Liver (tissue), 9 donors: ENCODE measurements around the gene GPHA2. TPM values are rescaled to one million over a fixed set of nuclear protein-coding genes. Genes with fewer than 3 reads are reported as not detected.

Experiments used
- DNase-seq: peaks from one replicate; pipeline ENCODE4 v3.0.0-alpha.2; 2017; ENCODE audit warnings: low spot score
- H3K27ac ChIP-seq, 2 donors: one replicate each; pipeline ENCODE4 v1.7.0; 2013; ENCODE audit warnings: inconsistent platforms in 2 of 2, low read length in 2 of 2, control low read depth in 1 of 2, low read depth in 1 of 2, mild to moderate bottlenecking in 1 of 2
- H3K27me3 ChIP-seq, 4 donors: one replicate each; pipeline versions ENCODE4 v1.6.1 to v1.7.0; 2013; ENCODE audit warnings: low read length in 3 of 4, inconsistent platforms in 1 of 4, mild to moderate bottlenecking in 1 of 4, moderate library complexity in 1 of 4; ENCODE audit not compliant: control insufficient read depth in 4 of 4, insufficient read depth in 4 of 4
- H3K36me3 ChIP-seq, 4 donors: one replicate each; pipeline versions ENCODE4 v1.6.1 to v1.7.0; 2013; ENCODE audit warnings: low read length in 3 of 4, mild to moderate bottlenecking in 3 of 4, low read depth in 1 of 4, moderate library complexity in 1 of 4; ENCODE audit not compliant: control insufficient read depth in 4 of 4, insufficient read depth in 3 of 4
- H3K4me1 ChIP-seq, 4 donors: one replicate each; pipeline versions ENCODE4 v1.6.1 to v1.7.0; 2013; ENCODE audit warnings: low read length in 3 of 4, mild to moderate bottlenecking in 3 of 4, moderate library complexity in 1 of 4; ENCODE audit not compliant: control insufficient read depth in 4 of 4, insufficient read depth in 4 of 4
- H3K4me3 ChIP-seq, 3 donors: one replicate each; pipeline versions ENCODE4 v1.6.1 to v1.7.0; 2013; ENCODE audit warnings: low read length in 3 of 3, control low read depth in 1 of 3, low read depth in 1 of 3, mild to moderate bottlenecking in 1 of 3
- H3K9ac ChIP-seq, 2 donors: one replicate each; pipeline ENCODE4 v1.7.0; 2013; ENCODE audit warnings: low read length in 2 of 2, mild to moderate bottlenecking in 2 of 2, moderate library complexity in 2 of 2, control low read depth in 1 of 2, low read depth in 1 of 2
- H3K9me3 ChIP-seq, 4 donors: one replicate each; pipeline versions ENCODE4 v1.6.1 to v1.7.0; 2013; ENCODE audit warnings: low read length in 3 of 4; ENCODE audit not compliant: control insufficient read depth in 4 of 4
- ATF3 ChIP-seq: IDR thresholded peaks from 2 replicates; pipeline ENCODE4 v1.6.1; 2016; ENCODE audit warnings: antibody characterized with exemption
- CTCF ChIP-seq: fragments of 150-350 bp; IDR thresholded peaks from 2 replicates; pipeline ENCODE4 v1.5.1; 2017; ENCODE audit warnings: improper control_type of control experiment, low read depth, low read length; ENCODE audit not compliant: missing input control
- EGR1 ChIP-seq, 2 donors: IDR thresholded peaks; 2 replicates each; pipeline ENCODE4 v1.6.1; 2016 to 2018; ENCODE audit warnings: antibody characterized with exemption in 2 of 2, low read depth in 2 of 2
- FOXA1 ChIP-seq: IDR thresholded peaks from 2 replicates; pipeline ENCODE4 v1.6.1; 2016; ENCODE audit warnings: antibody characterized with exemption
- FOXA2 ChIP-seq: IDR thresholded peaks from 2 replicates; pipeline ENCODE4 v1.6.1; 2016; ENCODE audit warnings: antibody characterized with exemption
- GABPA ChIP-seq, 2 donors: IDR thresholded peaks in 1 of 2; conservative IDR thresholded peaks in 1 of 2; 2 replicates each; pipeline ENCODE4 v1.6.1; 2016; ENCODE audit warnings: antibody characterized with exemption in 2 of 2, mild to moderate bottlenecking in 1 of 2, moderate library complexity in 1 of 2
- HNF4G ChIP-seq: IDR thresholded peaks from 2 replicates; pipeline ENCODE4 v1.6.1; 2016; ENCODE audit warnings: antibody characterized with exemption
- JUND ChIP-seq, 2 donors: IDR thresholded peaks; 2 replicates each; pipeline ENCODE4 v1.6.1; 2016; ENCODE audit warnings: antibody characterized with exemption in 2 of 2
- MAX ChIP-seq: IDR thresholded peaks from 2 replicates; pipeline ENCODE4 v1.6.1; 2016; ENCODE audit warnings: antibody characterized with exemption
- NR2F2 ChIP-seq: IDR thresholded peaks from 2 replicates; pipeline ENCODE4 v1.6.1; 2016; ENCODE audit warnings: antibody characterized with exemption
- RAD21 ChIP-seq, 2 donors: IDR thresholded peaks; 2 replicates each; pipeline ENCODE4 v1.6.1; 2016; ENCODE audit warnings: antibody characterized with exemption in 2 of 2, mild to moderate bottlenecking in 2 of 2
- REST ChIP-seq: IDR thresholded peaks from 2 replicates; pipeline ENCODE4 v1.6.1; 2016; ENCODE audit warnings: antibody characterized with exemption, mild to moderate bottlenecking
- RXRA ChIP-seq, 2 donors: IDR thresholded peaks; 2 replicates each; pipeline ENCODE4 v1.6.1; 2017 to 2018; ENCODE audit warnings: antibody characterized with exemption in 2 of 2, mild to moderate bottlenecking in 1 of 2
- SP1 ChIP-seq: IDR thresholded peaks from 2 replicates; pipeline ENCODE4 v1.6.1; 2018; ENCODE audit warnings: antibody characterized with exemption, mild to moderate bottlenecking
- TAF1 ChIP-seq: conservative IDR thresholded peaks from 2 replicates; pipeline ENCODE4 v1.6.1; 2016; ENCODE audit warnings: antibody characterized with exemption, mild to moderate bottlenecking
- YY1 ChIP-seq: IDR thresholded peaks from 2 replicates; pipeline ENCODE4 v1.6.1; 2016; ENCODE audit warnings: antibody characterized with exemption, mild to moderate bottlenecking
- ZBTB33 ChIP-seq: IDR thresholded peaks from 2 replicates; pipeline ENCODE4 v1.6.1; 2016; ENCODE audit warnings: antibody characterized with exemption
- WGBS: extraction: QIAGEN DNeasy Blood & Tissue Kit; methylation state at CpG from one replicate; pipeline ENCODE4 v1.1.7; 2013; 5-methylcytosine and 5-hydroxymethylcytosine counted together
- polyA plus RNA-seq, 2 donors: library from polyadenylated mRNA; stranded (reverse) in 1 of 2; unstranded in 1 of 2; fragments of 200-250 nt in 1 of 2; fragments of >200 nt in 1 of 2; fragmentation: Nextera tagmentation in 1 of 2; extraction: Ambion mirVana in 1 of 2; gene quantifications; one replicate each; pipeline versions ENCODE4 v1.2.1 to v1.2.3, GENCODE V29; 2013 to 2015
- total RNA-seq, 2 donors: library from RNA; depleted of rRNA; stranded (reverse); fragments of >200 nt; gene quantifications; one replicate each; pipeline ENCODE4 v1.2.3, GENCODE V29; 2014
- donor health status: healthy.
- donor health status: healthy.
- donor health status: healthy.
- donor health status: healthy.
- donor health status: healthy.

The GPHA2 gene
- total and polyA plus RNA-seq, 4 donors = not detected

GRCh38 chr11:64910451-64911093, 25.1 kb downstream of the GPHA2 start:
- H3K36me3 ChIP-seq = peaks cover 43 to 82% (median 60%) of the 10 kb centered on the region in 4 donors
- TF ChIP-seq FOXA1 (no peak), FOXA2 (no peak), SP1 (no peak), CTCF (no peak), RXRA (IDR thresholded peaks at IDR 0.05) (no peak), RAD21 (IDR thresholded peaks at IDR 0.05) (no peak), ZBTB33 (no peak), EGR1 (IDR thresholded peaks at IDR 0.05; ENCODE audit: low read depth in 2 of 2) (no peak), JUND (IDR thresholded peaks at IDR 0.05) (no peak), HNF4G (no peak), NR2F2 (no peak), ATF3 (no peak), GABPA (IDR thresholded peaks at IDR 0.05 in 1 of 2, conservative IDR thresholded peaks at IDR 0.05 in 1 of 2) (no peak), REST (no peak), MAX (no peak), TAF1 (no peak), YY1 (no peak)
- no peak overlapping the region for H3K27ac ChIP-seq
- H3K4me1 ChIP-seq = peaks cover 2 to 8% (median 4%) of the 10 kb centered on the region in 4 donors
- no peak for DNase-seq
- H3K4me3 ChIP-seq = no peak overlapping the region
- no peaks in the 10 kb centered on the region for H3K27me3 ChIP-seq
- no peaks in the 10 kb centered on the region for H3K9me3 ChIP-seq
- WGBS = 97% methylated on average over 27 of the region's 27 CpGs
- H3K9ac ChIP-seq = no peak overlapping the region
